ENCODE measurements around the gene SF3A2. TPM values are rescaled to one million over a fixed set of nuclear protein-coding genes. Genes with fewer than 3 reads are reported as not detected.

Gene SF3A2
- total RNA-seq, 1 donor from 2014 or later, result 129 TPM

GRCh38 chr19:2242816-2243215 is 6.2 kb downstream of the SF3A2 start:
- peaks cover 40% of the 10 kb centered on the region for H3K4me1 Mint-ChIP-seq (ENCODE audit: unreplicated experiment)
- H3K27me3 Mint-ChIP-seq, result no peaks in the 10 kb centered on the region
- TF ChIP-seq CTCF (conservative IDR thresholded peaks at IDR 0.05), result no peak
- no peak overlapping the region for H3K4me3 Mint-ChIP-seq
- H3K36me3 Mint-ChIP-seq, result no peaks in the 10 kb centered on the region
- DNase-seq (ENCODE audit: extremely low spot score, unreplicated experiment), result no peak
- peak overlapping the region; percentile 64 for H3K27ac Mint-ChIP-seq
- H3K9me3 Mint-ChIP-seq, result no peaks in the 10 kb centered on the region

- no peak overlapping the region for H3K4me3 Mint-ChIP-seq
- no peak for DNase-seq (ENCODE audit: extremely low spot score, unreplicated experiment)
- no peaks in the 10 kb centered on the region for H3K27me3 Mint-ChIP-seq
- peaks cover 36% of the 10 kb centered on the region for H3K4me1 Mint-ChIP-seq (ENCODE audit: unreplicated experiment)
- TF ChIP-seq CTCF (conservative IDR thresholded peaks at IDR 0.05), result no peak
- no peak overlapping the region for H3K27ac Mint-ChIP-seq
- H3K9me3 Mint-ChIP-seq, result no peaks in the 10 kb centered on the region
- no peaks in the 10 kb centered on the region for H3K36me3 Mint-ChIP-seq
These were observed 6.9 kb downstream of the SF3A2 start for GRCh38 chr19:2243274-2244124.

- Mint-ChIP-seq H3K4me3 (no peak overlapping the region), H3K27me3 (no peaks in the 10 kb centered on the region), H3K9me3 (no peaks in the 10 kb centered on the region), H3K4me1 (ENCODE audit: unreplicated experiment) (peaks cover 32% of the 10 kb centered on the region), H3K36me3 (no peaks in the 10 kb centered on the region), H3K27ac (no peak overlapping the region)
- no peak for DNase-seq (ENCODE audit: extremely low spot score, unreplicated experiment)
- no peak for TF ChIP-seq CTCF (conservative IDR thresholded peaks at IDR 0.05)
These were observed 7.4 kb downstream of the SF3A2 start for GRCh38 chr19:2244125-2244411.

GRCh38 chr19:2244486-2244885 is 7.9 kb downstream of the SF3A2 start:
- Mint-ChIP-seq H3K4me3 (no peak overlapping the region), H3K36me3 (no peaks in the 10 kb centered on the region), H3K4me1 (ENCODE audit: unreplicated experiment) (peaks cover 29% of the 10 kb centered on the region), H3K9me3 (no peaks in the 10 kb centered on the region), H3K27me3 (no peaks in the 10 kb centered on the region), H3K27ac (no peak overlapping the region)
- DNase-seq (ENCODE audit: extremely low spot score, unreplicated experiment), result no peak
- TF ChIP-seq CTCF (conservative IDR thresholded peaks at IDR 0.05), result no peak

GRCh38 chr19:2245273-2245672 is 8.6 kb downstream of the SF3A2 start:
- no peaks in the 10 kb centered on the region for H3K27me3 Mint-ChIP-seq
- H3K27ac Mint-ChIP-seq, result no peak overlapping the region
- no peak for DNase-seq (ENCODE audit: extremely low spot score, unreplicated experiment)
- peaks cover 22% of the 10 kb centered on the region for H3K4me1 Mint-ChIP-seq (ENCODE audit: unreplicated experiment)
- H3K36me3 Mint-ChIP-seq, result no peaks in the 10 kb centered on the region
- no peak overlapping the region for H3K4me3 Mint-ChIP-seq
- no peak for TF ChIP-seq CTCF (conservative IDR thresholded peaks at IDR 0.05)
- H3K9me3 Mint-ChIP-seq, result no peaks in the 10 kb centered on the region

Measured in type B pancreatic cell (in vitro differentiated cells).